GM12891 (cell line): Measurements from ENCODE around the gene RASGRF2.

Source experiments
- POLR2A ChIP-seq: IDR thresholded peaks from 2 replicates; pipeline ENCODE4 v1.6.1; 2011; ENCODE audit warnings: low read depth, low read length, control low read depth
- POLR2AphosphoS5 ChIP-seq: IDR thresholded peaks from 2 replicates; pipeline ENCODE4 v1.6.1; 2011; ENCODE audit warnings: low read depth, low read length, control low read depth
- POU2F2 ChIP-seq: IDR thresholded peaks from 2 replicates; pipeline ENCODE4 v1.6.1; 2011; ENCODE audit warnings: low read depth, mild to moderate bottlenecking, control low read depth, low read length, moderate library complexity
- SPI1 ChIP-seq: IDR thresholded peaks from 2 replicates; pipeline ENCODE4 v1.6.1; 2011; ENCODE audit warnings: low read depth, low read length, control low read depth
- TAF1 ChIP-seq: IDR thresholded peaks from 2 replicates; pipeline ENCODE4 v1.6.1; 2011; ENCODE audit warnings: low read depth, low read length, control low read depth

- TF ChIP-seq POLR2A = no peak
- TF ChIP-seq POLR2AphosphoS5 = no peak
- TF ChIP-seq TAF1 = no peak
- TF ChIP-seq POU2F2 = no peak
- TF ChIP-seq SPI1 = no peak
Measured at GRCh38 chr5:81052325-81052724, 92.2 kb downstream of the RASGRF2 start.
